NCI-H2196 treated with DMSO at 0.1 percent for 48 hours (cell line): ENCODE data around the gene ADAMTS13.

Experiments used
- DNase-seq: peaks from one replicate; lab custom pipeline; 2025; ENCODE audit not compliant: unreplicated experiment; lab: John Stamatoyannopoulos, UW

The ADAMTS13 gene

GRCh38 chr9:133489253-133490190, 67.4 kb downstream of the ADAMTS13 start:
- DNase-seq, result no peak

DNA sequence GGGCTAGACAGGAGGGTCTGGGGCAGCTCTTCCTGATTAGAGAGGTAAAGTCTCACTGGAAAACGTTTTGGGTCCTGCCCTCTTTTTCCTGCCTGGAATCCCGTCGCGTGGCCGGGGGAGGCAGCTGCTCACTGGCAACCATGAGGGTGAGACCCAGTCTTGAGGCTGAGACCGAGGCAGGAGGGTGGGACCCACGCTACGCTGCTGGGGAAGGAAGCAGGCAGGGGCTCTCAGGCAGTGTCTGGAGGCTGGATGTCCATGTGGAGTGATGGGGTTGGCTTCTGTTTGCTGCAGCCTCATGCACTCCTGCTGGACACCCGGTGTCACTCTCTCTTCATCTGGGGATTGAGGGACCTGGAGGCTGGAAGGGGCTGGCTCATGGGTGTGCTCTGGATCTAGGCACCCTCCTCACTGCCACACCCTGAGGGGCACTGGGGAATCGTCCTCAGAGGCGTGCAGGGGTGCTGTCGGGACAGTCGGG, 68.1 kb downstream of the ADAMTS13 start:
- no peak for DNase-seq

DNA sequence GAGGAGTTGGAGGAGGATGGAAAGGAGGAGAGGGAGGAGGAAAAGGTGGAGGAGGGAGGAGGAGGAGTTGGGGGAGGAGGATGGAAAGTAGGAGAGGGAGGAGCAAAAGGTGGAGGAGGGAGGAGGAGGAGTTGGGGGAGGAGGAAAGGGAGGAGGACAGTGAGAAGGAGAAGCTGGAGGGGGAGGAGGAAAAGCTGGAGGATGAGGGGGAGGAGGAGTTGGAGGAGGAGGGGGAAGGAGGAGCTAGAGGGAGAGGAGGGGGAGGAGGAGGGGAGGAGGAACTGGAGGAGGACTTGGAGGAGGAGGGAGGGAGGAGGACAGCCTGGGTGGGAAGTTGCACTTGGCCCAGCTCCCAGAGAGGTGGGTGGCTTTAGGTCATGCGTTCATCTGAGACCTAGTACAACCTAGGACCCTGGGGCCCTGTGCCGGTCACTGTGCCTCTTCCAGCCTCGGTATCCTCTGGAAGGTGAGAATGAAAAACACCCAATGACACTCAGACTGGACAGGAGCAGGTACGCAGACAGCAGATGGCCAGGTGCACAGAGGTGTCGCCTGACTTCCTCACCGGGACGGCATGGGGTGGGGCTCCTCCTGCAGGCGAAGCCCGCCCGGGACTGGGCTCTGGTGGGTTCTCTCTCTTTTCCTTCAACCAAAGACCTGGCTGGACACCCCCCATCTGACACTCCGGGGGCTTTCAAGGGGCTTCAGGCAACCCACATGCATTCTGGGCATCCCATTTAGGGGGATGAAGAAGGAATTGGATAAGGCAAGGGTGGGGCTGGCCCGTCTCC, 68.9 kb downstream of the ADAMTS13 start:
- no peak for DNase-seq

DNA sequence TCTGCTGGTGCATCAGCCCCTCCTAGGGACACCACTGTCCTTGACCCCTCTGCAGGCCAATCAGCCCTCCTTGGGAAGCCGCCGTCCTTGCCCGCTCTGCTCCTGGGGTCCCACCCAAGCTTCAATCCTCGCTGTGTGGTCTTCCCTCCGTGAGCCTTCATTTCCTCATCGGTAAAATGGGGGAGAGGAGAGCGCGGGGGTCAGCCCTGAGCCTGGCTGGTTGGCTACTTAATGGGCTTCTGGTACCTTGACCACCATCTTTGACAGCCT, 69.4 kb downstream of the ADAMTS13 start:
- no peak for DNase-seq

- DNase-seq, result no peak
These were observed 70.2 kb downstream of the ADAMTS13 start for GRCh38 chr9:133492061-133493021.

DNA sequence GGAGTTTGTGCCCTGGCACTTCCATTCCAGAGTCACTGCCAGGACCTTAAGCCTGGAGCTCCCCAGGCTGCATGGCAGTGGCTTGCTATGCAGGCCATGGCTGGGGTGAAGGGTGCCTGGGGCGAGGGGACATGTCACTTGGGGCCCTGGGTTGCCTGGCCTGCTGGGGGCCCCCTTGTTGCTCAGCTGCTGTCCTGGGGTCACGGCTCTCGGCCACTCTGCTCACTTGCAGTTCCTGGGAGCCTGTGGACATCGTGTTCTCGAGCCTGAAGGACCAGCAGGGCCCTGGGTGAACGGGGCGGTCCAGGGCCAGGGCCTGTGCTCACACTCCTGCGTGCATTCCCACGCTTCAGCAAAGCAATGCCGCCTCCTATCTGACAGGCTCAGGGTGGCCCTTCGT, 71.3 kb downstream of the ADAMTS13 start:
- no peak for DNase-seq

- DNase-seq, result no peak
These were observed 71.8 kb downstream of the ADAMTS13 start for GRCh38 chr9:133493845-133494540.

GRCh38 chr9:133494636-133495326, 72.6 kb downstream of the ADAMTS13 start:
- no peak for DNase-seq

- DNase-seq, result no peak
These were observed 73.4 kb downstream of the ADAMTS13 start for GRCh38 chr9:133495327-133496293.

GRCh38 chr9:133496861-133497842, 75.0 kb downstream of the ADAMTS13 start:
- DNase-seq, result no peak

- DNase-seq, result no peak
These were observed 77.1 kb downstream of the ADAMTS13 start for GRCh38 chr9:133499132-133499891.

DNA sequence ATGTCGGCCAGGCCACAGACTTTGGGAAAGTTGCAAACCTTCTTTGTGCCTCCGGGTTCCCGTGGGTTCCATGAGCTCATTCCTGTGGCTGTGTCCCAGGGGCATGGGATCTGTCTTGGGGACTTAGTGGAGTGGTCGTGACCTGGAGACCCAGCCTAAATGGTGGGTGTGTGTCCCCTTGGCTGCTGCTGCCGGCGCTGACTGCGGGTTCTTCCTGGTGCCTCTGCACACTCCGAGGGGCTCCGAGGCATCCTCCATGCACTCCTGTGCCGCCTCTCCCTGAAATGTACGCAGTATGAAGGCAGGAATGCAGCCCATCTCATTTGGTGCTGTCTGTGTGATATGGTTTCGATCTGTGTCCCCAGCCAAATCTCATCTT, 77.7 kb downstream of the ADAMTS13 start:
- DNase-seq, result no peak

DNA sequence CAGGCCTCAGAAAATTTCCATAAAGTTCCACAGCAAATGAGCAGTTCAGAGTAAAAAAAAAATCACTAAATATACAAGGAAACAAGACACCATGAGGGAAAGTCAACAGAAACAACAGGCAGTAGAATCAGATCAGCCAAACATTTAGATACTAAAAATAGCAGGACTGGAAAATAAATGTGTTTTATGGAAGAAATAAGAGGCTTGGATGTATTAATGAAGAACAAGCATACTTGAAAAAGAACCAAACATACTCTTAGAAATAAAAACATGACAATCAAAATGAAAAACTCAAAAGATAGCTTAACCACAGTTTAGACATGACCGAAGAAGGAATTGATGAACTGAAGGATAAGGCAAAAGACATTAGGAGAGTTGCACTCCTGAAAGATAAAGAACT, 79.9 kb downstream of the ADAMTS13 start:
- no peak for DNase-seq

- no peak for DNase-seq
These were observed 83.1 kb downstream of the ADAMTS13 start for GRCh38 chr9:133505186-133505830.

- no peak for DNase-seq
These were observed 83.9 kb downstream of the ADAMTS13 start for GRCh38 chr9:133505901-133506652.

DNA sequence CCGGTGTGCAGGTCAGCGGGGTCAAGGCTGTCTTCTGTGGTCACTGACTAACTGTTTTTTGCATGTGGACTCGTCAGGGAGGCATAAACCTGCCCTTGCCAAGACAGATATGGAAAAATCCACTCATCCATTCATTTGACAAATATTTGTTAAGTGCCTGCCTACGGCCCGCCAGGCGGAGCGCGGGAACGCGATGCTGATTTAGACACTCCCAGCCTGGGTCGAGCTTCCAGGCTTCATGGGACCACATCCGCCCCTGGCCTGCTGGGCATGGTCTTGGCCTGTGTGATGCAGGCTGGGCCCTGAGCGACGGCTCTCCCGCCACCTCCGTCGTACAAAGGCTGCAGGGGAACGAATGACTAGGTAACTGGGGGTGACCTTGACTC, 84.5 kb downstream of the ADAMTS13 start:
- DNase-seq, result no peak
